Activated CD4-positive, alpha-beta T cell treated with anti-CD3 and anti-CD28 coated beads, Interleukin-2, amount 50 U/mL, for 4 hours (primary cell): Measurements from ENCODE around the gene RASAL2.
"Not testable (repeated sequence)": the region's sequence is repeated elsewhere in the genome, so short reads cannot be mapped to it uniquely, and the experiment has no call there.

Experiments
- DNase-seq, 2 experiments: peaks; one replicate each; pipeline ENCODE4 v3.0.0-alpha.2; 2020

Gene RASAL2

DNA sequence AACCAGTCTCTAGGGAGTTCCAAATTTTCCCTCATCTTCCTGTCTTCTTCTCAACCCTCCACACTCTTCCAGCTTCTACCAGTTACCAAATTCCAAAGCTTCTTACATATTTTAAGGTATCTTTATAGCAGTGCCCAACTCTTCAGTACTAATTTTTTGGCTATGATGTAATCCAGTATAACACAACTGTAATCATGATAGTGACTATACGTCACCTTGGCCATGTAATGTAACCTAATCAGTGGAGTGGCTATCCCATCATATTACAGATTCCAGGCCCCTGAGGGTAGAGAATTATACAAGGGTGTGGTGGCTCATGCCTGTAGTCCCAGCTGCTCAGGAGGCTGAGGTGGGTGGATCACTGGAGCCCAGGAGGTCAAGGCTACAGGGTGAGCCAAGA is 259.6 kb downstream of the RASAL2 start:
- no peak for DNase-seq

DNA sequence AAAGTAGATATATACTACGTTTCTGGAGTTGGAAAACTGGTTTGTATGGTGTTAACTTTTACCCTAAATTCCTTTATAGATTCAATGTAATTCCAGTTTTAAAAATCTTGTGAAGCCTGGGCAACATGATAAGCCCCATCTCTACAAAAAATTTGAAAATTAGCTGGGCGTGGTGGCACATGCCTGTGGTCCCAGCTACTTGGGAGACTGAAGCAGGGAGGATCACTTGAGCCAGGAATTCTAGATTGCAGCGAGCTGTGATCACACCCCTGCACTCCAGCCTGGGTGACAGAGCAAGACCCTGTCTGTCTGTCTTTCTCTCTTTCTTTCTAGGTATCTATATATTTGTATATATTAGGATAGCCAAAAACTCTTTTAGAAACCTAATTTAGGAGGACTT is 260.9 kb downstream of the RASAL2 start:
- no peak for DNase-seq

DNA sequence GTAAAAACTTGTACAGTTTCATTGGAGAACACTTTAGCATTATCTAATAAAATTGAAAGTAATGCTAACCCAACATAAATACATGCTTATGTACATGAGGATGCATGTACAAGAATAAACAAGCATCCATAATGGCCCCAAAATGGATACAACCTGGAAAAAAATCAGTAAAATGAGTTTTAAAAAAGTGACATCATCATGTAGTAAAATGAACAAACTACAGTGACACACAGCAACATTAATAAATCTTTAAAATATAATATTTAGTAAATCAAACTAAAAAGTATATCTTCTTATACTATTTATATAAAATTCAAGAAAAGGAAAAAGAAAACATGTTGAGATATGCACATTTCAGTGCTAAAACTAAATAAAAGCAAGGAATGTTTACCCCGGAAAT is 262.4 kb downstream of the RASAL2 start:
- DNase-seq = no peak

DNA sequence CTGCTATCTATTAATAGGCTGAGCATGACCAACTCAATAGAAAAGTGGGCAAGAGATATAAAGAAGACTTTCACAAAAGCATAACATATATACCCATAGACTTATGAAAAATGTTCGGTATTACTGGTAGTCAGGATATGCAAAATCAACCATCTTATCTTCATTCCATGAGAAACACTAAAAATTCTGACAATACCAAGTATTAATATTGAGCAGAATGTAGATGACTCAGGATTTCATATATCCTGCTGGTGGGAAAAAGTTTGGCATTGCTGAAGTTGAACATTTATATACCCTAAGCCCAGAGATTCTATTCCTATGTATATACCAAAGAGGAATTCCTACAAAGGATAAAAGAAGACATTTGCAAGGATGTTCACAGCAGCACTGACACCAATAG is 264.6 kb downstream of the RASAL2 start:
- DNase-seq = no peak

DNA sequence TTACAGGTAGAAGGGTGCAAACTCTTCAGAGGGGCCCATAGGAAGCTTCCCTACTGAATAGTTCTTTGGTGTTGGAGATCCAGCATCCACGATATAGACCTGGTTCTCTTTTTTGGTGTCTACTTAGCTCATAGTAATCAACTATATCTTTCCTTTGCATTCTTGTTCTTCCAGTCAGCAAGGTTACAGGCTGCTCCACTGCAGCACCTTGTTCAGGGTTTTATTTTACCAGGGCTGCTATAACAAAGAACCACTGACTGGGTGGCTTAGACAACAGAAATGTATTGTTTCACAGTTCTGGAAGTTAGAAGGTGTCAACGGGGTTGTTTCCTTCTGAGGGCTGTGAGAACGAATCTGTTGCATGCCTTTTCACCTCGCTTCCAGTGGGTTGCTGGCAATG is 266.5 kb downstream of the RASAL2 start:
- no peak for DNase-seq

DNA sequence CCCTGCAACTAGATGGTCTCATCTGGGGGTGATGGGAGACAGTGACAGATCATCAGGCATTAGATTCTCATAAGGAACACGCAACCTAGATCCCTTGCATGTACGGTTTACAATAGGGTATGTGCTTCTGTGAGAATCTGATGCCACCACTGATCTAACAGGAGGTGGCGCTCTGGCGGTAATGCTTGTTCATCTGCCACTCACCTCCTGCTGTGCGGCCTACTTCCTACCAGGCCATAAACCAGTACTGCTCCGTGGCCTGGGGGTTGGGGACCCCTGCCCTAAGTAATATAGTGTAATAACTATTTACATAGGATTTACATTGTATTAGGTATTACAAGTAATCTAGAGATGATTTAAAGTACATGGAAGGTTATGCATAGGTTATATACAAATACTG is 267.9 kb downstream of the RASAL2 start:
- no peak for DNase-seq

DNA sequence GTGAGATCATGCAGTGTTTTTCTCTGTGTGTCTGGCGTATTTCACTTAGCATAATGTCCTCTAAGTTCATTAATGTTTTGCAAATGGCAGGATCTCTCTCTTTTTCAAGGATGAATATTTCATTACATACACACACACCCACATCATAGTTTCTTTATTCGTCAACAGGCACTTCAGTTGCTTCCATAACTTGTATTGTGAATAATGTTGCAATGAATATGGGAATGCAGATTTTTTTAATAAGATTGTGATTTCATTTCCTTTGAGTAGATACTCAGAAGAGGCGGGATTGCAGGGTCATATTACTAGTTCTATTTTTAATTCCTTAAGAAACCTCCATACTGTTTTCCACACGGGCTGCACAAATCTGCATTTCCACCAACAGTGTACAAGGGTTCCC is 268.8 kb downstream of the RASAL2 start:
- DNase-seq = no peak

DNA sequence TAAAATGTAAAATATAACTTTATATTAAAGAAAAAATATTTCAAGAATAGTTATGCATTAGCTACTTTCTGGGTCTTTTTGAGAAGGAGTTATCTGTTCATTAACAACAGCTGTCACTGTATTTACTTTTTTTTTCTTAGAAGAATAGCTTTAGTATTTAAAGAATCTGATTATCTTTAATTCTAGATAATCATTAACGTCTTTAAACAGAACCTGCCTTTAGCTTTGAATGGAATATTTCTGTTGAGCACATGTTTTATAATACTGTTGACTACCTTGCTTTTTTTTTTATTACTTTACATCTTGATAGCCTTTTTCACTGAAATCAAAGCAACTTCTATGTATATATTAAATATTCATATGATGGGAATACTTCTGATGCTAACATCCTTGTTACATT is 270.9 kb downstream of the RASAL2 start:
- no peak for DNase-seq

DNA sequence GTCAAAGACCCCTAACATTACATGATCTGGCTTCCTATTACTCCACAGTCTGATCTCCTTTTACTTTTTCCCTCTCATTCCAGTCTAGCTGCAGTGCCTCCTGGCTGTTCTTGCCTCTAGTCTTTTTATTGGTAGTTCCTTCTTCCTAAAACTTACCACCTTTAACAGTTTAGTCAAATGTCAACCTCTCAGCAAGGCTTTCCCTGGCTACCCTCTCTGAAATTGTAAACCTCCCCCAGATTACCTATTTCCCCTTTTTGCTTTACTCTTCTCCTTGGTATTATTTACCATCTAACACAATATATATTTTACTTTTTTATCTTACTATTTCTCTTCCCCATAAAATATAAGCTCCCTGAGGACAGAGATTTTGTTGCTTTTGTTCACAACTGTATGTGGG is 273.2 kb downstream of the RASAL2 start:
- no peak for DNase-seq

DNA sequence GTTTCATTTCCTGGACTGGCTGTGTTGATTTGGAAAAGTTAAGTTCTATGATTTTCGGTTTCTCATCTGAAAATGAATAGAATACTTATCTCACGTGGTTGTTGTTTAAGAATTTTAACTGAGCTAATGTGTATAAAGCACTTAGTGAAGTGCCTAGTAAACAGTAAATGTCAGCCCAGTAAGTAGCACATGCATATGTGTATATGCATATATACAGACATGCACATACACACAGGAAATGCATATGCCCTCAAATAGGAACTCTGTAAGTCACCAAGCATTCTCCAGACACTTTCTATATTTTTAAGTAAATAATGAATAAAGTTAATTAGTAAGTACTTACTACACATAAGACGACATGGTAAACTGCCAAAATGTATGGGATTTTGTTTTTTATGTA is 274.3 kb downstream of the RASAL2 start:
- no peak for DNase-seq

DNA sequence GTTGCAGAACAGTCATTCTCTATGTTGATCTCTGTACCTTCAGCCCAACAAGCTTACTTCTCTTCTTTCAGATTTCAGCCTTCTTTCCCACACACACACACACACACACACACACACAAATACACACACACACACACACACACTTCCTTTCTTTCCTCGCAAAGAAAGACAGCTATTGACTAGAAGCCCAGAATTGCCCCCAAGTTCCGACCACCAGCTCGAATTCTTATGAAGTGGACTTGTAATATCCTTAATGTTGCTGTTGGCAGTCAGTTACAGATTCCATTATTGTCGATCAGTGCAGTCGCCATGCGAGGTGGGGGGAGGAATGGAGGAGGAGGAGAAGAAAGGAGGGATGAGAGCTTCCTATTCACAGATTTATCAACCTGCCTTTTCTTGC is 277.3 kb downstream of the RASAL2 start:
- DNase-seq = no peak

DNA sequence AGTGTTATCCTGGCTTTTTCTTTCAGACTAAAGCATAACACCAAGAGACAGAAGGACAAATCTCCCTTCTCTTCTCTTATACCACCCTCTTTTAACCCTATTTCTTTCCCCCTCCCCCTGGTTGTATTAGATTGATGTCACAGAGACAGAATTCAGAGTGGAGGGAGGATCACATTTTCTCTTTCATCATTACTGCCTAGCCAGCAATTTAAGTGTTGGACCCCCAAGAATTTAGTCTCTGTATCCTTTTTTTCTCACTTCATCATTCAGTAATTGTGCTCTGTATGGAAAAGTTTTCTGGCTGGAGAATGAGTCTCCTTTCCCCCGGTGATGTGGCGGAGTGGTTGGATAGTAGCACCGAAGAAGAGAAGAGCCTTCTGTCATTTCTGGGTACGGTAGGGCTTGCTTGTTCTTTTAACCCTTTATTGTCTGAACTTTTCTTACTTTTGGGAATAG is 278.1 kb downstream of the RASAL2 start:
- DNase-seq = no peak

DNA sequence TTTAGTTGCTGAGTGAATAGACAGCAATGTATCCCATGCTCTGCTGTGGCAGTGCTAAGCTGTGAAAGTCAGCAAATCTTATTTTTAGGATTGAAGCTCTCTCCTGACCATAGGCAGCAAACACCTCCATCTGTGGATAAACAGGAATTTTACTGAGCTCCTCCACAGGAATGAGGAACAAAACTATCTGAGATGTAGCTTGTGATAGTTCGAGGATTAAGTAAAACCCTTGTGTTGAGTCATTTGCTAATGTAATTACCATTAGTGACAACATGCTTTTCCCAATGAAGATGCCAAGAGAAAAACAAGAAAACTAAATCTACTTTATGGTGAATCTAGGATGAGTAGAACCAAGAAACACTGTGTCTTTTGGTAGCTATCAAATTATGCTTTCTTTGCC is 280.1 kb downstream of the RASAL2 start:
- DNase-seq = no peak

DNA sequence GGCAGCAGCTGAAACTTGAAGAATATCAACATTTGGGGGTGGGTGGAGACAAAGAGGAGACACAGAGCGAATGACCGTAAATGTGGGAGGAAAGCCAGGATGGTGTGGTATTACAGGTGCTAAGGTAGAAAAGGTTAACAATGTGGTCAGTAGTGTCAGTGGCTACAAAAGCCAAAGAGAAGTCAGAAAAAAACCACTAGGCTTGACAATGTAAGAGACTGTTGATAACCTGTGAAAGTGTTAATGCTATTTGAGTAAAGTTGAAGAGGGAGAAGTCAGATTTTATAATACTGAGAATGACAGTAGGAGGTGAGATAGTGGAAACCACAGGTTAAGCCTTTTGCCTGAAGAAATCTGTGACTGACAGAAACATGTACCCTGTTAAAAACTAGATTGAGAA is 282.1 kb downstream of the RASAL2 start:
- DNase-seq = no peak

DNA sequence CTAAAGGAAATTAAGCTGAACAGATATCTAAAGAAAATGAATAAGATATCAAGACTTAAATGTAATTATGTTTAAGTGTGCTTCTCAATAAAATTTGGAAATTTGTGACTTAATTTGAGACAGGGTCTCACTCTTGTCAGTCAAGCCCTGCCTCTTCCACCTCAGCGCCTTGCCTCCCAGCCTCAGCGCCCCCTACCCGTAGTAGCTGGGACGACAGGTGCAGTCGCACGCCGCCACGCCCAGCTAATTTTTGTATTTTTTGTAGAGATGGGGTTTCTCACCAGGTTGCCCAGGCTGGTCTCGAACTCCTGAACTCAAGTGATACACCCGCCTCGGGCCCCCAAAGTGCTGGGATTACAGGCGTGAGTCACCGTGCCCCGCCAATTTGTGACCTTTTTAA is 285.9 kb downstream of the RASAL2 start:
- DNase-seq = no peak

DNA sequence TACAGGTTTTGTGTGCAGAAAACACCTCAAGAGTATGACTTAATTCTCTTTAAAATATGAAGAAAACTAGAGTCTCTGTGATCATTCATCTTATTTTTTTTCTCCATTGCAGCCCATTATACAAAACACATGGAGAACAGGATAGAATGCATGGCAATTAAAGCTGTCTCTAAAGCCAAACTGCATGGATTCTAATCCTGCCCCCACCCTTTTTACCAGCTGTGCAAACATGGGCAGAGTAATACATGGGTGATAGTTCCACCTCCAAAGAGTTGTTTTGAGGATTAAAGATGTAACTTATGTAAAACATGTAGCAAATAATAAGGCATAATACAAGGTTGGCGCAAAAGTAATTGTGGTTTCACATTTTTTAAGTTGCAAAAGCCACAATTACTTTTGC is 288.5 kb downstream of the RASAL2 start:
- DNase-seq = no peak

DNA sequence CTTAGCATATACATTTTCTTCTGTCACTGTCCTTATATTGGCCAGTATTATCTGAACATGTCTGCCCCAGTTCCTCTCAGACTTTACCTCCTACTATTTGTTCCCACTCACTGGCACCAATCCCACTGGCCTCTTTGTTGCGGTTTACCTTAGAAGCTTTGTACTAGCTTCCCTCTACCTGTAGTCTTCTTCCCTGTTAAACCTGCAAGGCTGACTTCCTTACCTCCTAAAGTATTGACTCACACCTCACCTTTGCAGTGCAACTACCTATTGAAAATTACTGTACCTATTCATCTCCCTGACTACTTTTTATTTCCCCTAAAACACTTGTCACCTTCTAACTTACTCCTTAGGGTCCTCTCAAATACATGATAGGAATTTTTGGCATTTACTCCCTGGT is 291.8 kb downstream of the RASAL2 start:
- no peak for DNase-seq

DNA sequence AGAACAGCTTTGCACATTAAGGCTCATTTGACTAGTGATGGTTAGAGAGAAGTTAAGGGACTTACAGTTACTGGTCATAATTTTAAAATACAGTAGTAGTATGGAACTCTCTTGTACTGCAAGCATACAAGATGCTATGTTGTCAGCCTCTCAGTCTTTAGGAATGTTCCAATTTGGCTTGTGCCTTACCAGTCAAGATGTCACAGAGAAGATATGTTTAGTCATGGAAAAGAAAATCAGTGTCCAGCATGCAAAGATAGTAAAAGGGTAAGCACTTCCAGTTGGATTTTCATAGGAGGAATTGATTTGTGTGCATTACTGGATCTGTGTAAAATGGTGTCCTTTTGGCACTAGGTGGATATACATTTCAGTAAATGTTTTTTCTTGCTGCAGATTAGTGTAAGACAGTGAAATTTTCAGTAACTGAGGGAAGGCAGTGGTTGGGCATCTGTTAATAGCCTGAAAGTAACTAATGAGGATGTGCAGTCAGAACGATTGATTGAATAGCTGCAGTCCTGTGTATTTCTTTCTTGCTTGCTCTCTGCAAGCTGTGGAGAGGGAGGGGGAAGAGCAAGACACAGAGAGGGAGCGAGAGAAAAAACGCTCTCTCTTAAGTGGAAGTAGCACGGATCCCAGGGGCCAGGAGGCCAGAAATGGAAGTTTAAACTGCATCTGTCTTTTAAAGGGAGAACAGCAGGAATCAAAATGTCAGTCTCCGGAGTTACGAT is 294.7 kb downstream of the RASAL2 start:
- no peak for DNase-seq

DNA sequence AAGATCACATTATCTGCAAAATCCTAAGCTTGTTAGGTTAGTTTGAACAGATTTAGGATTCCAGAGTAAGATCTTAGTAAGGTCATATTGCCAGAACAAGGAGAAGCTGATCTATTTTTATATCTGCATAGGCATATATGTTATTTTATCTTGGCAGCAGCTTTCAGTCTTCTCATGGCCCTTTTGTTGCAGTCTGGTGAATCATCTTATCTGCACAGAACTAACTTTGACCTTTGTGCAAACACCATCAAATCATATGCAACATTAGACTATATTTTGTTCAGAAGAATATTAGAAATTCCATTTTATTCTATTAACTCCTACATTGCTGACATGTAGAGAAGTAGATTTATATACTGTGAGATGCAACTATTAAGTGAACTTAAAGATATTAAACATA is 295.5 kb downstream of the RASAL2 start:
- DNase-seq = no peak

DNA sequence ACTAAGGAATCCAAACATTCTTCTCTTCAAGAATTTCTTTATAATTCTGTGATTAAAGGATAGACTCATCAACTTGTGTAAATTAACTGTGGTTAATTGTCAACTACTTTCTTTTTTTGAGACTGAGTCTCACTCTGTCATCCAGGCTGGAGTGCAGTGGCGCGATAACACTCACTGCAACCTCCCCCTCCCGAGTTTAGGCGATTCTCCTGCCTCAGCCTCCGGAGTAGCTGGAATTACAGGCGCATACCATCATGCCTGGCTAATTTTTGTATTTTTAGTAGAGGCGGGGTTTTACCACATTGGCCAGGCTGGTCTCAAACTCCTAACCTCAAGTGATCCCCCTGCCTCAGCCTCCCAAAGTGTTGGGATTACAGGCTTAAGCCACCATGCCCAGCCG is 296.4 kb downstream of the RASAL2 start:
- not testable (repeated sequence) for DNase-seq

DNA sequence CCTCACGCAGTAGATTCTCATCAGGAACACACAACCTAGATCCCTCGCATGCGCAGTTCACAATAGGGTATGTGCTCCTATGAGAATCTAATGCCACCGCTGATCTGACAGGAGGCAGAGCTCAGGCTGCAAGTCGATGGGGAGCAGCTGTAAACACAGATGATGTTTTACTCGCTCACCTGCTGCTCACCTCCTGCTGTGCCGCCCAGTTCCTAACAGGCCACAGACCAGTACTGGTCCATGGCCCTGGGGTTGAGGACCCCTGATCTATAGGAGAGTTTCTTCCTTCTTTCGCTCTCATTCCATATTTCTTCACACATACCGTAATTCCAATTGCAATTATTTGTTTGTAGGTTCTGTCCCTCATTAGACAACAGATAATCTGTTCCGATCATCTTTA is 299.5 kb downstream of the RASAL2 start:
- no peak for DNase-seq

DNA sequence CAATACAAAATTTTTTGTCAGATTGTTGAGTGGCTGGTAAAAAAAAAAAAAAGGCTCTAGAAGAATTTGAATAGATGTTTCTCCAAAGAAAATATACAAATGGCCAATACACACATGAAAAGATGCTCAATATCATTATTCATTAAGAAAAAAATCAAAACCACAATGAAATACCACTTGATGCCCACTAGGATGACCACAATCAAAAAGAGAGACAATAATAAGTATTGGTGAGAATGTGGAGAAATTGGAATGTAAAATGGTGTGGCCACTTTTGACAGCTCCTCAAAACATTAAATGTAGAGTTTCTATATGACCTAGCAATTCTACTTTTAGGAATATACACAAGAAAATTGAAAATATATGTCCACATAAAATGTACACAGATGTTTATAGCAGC is 302.9 kb downstream of the RASAL2 start:
- DNase-seq = no peak

DNA sequence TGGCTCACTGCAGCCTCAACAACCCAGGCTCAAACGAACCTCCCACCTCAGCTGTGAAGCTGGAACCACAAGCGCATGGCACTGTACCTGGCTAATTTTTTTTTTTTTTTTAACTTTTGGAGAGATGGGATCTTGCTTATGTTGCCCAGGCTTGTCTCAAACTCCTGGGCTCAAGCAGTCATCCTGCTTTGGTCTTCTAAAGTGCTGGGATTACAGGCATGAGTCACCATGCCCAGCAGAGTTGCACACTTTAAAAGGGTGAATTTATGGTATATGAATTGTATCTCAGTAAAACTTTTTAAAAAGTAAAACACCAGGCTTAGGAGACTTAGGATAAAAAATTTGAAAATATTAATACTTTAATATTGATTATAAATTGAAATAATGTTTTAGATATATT is 303.8 kb downstream of the RASAL2 start:
- no peak for DNase-seq

DNA sequence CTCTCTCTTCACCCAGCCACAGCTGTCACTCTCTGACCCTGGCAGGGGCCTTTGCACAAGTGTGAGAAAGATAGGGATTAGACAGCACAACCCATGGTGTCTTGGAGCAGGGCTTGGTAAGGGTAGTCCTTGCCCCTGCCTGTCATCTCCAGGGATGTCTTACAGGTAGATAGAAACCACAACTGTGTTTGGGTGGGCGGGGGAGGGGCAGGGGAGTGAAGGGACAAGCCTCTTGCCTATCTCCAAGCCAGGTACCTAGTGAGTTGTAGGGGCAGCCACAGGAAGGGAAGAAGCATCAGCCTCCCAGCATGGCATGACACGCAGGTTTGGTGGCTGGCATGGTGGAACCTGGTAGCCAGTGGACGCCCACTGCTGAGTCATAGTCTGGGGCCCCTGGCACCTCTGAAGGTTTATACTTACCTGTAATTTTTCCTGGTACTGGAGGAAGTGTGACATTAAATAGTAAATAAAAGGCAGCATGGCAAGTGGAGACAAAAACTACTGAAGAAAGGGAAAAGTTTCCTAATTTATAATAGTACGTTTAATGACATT is 305.3 kb downstream of the RASAL2 start:
- no peak for DNase-seq

DNA sequence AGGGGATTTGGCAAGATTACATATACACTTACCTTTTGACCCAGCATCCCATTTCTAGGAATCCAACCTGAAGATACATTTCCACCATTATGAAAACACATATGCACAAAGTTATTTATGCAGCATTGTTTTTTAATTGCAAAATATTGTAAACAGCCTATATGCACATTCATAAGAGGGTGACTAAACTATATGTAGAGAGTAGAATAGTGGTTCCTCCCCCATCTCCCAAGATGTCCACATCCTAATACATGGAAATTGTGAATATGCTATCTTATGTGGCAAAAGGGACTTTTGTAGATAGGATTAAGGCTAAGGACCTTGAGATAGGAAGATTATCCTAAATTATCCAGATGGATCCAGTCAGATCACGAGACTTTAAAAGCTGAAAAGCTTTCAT is 311.2 kb downstream of the RASAL2 start:
- DNase-seq = no peak
